MM.1S (cell line): ENCODE measurements around the gene MOB2.

Experiments used
- DNase-seq: peaks from one replicate; pipeline ENCODE4 v3.0.0-alpha.2; 2015
- H2AFZ ChIP-seq: fragments of 300-600 bp; sonication (generic); 2 replicates; pipeline ENCODE4 v1.6.0; 2016; ENCODE audit warnings: antibody characterized with exemption, low read length
- H3F3A ChIP-seq: fragments of 300-600 bp; sonication (generic); 2 replicates; pipeline ENCODE4 v1.6.1; 2016; ENCODE audit warnings: mild to moderate bottlenecking, antibody characterized with exemption, low read length, moderate library complexity, mixed read lengths; ENCODE audit not compliant: insufficient read depth
- H3K27ac ChIP-seq: fragments of 300-600 bp; sonication (generic); 2 replicates; pipeline ENCODE4 v1.5.1; 2016; ENCODE audit warnings: mild to moderate bottlenecking, low read length
- H3K27me3 ChIP-seq: fragments of 300-600 bp; sonication (generic); replicated peaks from 2 replicates; pipeline ENCODE4 v1.6.0; 2016; ENCODE audit warnings: low read length; ENCODE audit not compliant: insufficient read depth
- H3K36me3 ChIP-seq: fragments of 300-600 bp; sonication (generic); replicated peaks from 2 replicates; pipeline ENCODE4 v1.6.1; 2016; ENCODE audit warnings: mild to moderate bottlenecking, low read length, mixed read lengths; ENCODE audit not compliant: insufficient read depth
- H3K4me1 ChIP-seq: fragments of 300-600 bp; sonication (generic); 2 replicates; pipeline ENCODE4 v1.6.1; 2016; ENCODE audit warnings: low read length, mixed read lengths
- H3K4me2 ChIP-seq: fragments of 300-600 bp; sonication (generic); 2 replicates; pipeline ENCODE4 v1.6.0; 2016; ENCODE audit warnings: low read depth, low read length
- H3K4me3 ChIP-seq: fragments of 300-600 bp; sonication (generic); 2 replicates; pipeline ENCODE4 v1.5.1; 2016; ENCODE audit warnings: low read length, mixed read lengths
- H3K79me2 ChIP-seq: fragments of 300-600 bp; sonication (generic); 2 replicates; pipeline ENCODE4 v1.6.1; 2016; ENCODE audit warnings: mixed run types, low read length, mixed read lengths
- H3K9ac ChIP-seq: fragments of 300-600 bp; sonication (generic); 2 replicates; pipeline ENCODE4 v1.6.1; 2016; ENCODE audit warnings: low read length, mixed read lengths
- H3K9me2 ChIP-seq: fragments of 300-600 bp; sonication (generic); replicated peaks from 2 replicates; pipeline ENCODE4 v1.6.1; 2016; ENCODE audit warnings: mild to moderate bottlenecking, low read length, mixed read lengths; ENCODE audit not compliant: insufficient read depth
- H3K9me3 ChIP-seq: fragments of 300-600 bp; sonication (generic); replicated peaks from 2 replicates; pipeline ENCODE4 v1.6.1; 2016; ENCODE audit warnings: mild to moderate bottlenecking, low read length, mixed read lengths; ENCODE audit not compliant: insufficient read depth
- H4K20me1 ChIP-seq: fragments of 300-600 bp; sonication (generic); 2 replicates; pipeline ENCODE4 v1.6.1; 2016; ENCODE audit warnings: mild to moderate bottlenecking, low read length, moderate library complexity, mixed read lengths; ENCODE audit not compliant: insufficient read depth
- CTCF ChIP-seq: fragments of 300-600 bp; sonication (generic); IDR thresholded peaks from 2 replicates; pipeline ENCODE4 v1.5.1; 2016; ENCODE audit warnings: antibody characterized with exemption, low read length, mixed read lengths
- EZH2 ChIP-seq: fragments of 300-600 bp; sonication (generic); optimal IDR thresholded peaks from 2 replicates; pipeline ENCODE3; 2017; ENCODE audit warnings: low read depth, mild to moderate bottlenecking, antibody characterized with exemption, low read length, mixed read lengths
- EZH2phosphoT487 ChIP-seq: fragments of 300-600 bp; sonication (generic); IDR thresholded peaks from 2 replicates; pipeline ENCODE4 v1.6.1; 2018; ENCODE audit warnings: antibody characterized with exemption, low read length

MOB2 gene

GRCh38 chr11:1438967-1439330, 47.6 kb downstream of the MOB2 start:
- Histone ChIP-seq H3K79me2 (no peaks in the 10 kb centered on the region), H3K4me2 (no peak overlapping the region), H3K36me3 (no peaks in the 10 kb centered on the region), H4K20me1 (no peaks in the 10 kb centered on the region), H3F3A (no peaks in the 10 kb centered on the region), H3K4me3 (no peak overlapping the region), H3K9me2 (no peaks in the 10 kb centered on the region), H2AFZ (no peak overlapping the region), H3K27me3 (peaks cover 13% of the 10 kb centered on the region), H3K9ac (no peak overlapping the region), H3K27ac (no peak overlapping the region), H3K4me1 (no peaks in the 10 kb centered on the region), H3K9me3 (no peaks in the 10 kb centered on the region)
- DNase-seq: no peak
- no peak for TF ChIP-seq EZH2phosphoT487
- TF ChIP-seq EZH2: no peak
- no peak for TF ChIP-seq CTCF

GRCh38 chr11:1438261-1438966, 48.2 kb downstream of the MOB2 start:
- Histone ChIP-seq H3K79me2 (no peaks in the 10 kb centered on the region), H3K9ac (no peak overlapping the region), H3K27ac (no peak overlapping the region), H3K27me3 (peaks cover 11% of the 10 kb centered on the region), H2AFZ (no peak overlapping the region), H4K20me1 (no peaks in the 10 kb centered on the region), H3K4me2 (no peak overlapping the region), H3K9me3 (no peaks in the 10 kb centered on the region), H3F3A (no peaks in the 10 kb centered on the region), H3K4me3 (no peak overlapping the region), H3K4me1 (no peaks in the 10 kb centered on the region), H3K9me2 (no peaks in the 10 kb centered on the region), H3K36me3 (no peaks in the 10 kb centered on the region)
- TF ChIP-seq EZH2 (no peak), CTCF (no peak), EZH2phosphoT487 (no peak)
- no peak for DNase-seq

- Histone ChIP-seq H3K4me3 (no peak overlapping the region), H3K79me2 (no peaks in the 10 kb centered on the region), H3K4me1 (no peaks in the 10 kb centered on the region), H3K36me3 (no peaks in the 10 kb centered on the region), H2AFZ (no peak overlapping the region), H3K27ac (no peak overlapping the region), H4K20me1 (no peaks in the 10 kb centered on the region), H3K27me3 (peaks cover 8% of the 10 kb centered on the region), H3K9me3 (no peaks in the 10 kb centered on the region), H3F3A (no peaks in the 10 kb centered on the region), H3K9ac (no peak overlapping the region), H3K4me2 (no peak overlapping the region), H3K9me2 (no peaks in the 10 kb centered on the region)
- TF ChIP-seq CTCF: no peak
- TF ChIP-seq EZH2phosphoT487: no peak
- no peak for TF ChIP-seq EZH2
- DNase-seq: no peak
Measured at GRCh38 chr11:1437500-1437899, 49.1 kb downstream of the MOB2 start.
